MM.1S (cell line): ENCODE results near the gene ESPN.

ENCODE experiments used
- DNase-seq: peaks from one replicate; pipeline ENCODE4 v3.0.0-alpha.2; 2015
- H2AFZ ChIP-seq: fragments of 300-600 bp; sonication (generic); 2 replicates; pipeline ENCODE4 v1.6.0; 2016; ENCODE audit warnings: antibody characterized with exemption, low read length
- H3F3A ChIP-seq: fragments of 300-600 bp; sonication (generic); 2 replicates; pipeline ENCODE4 v1.6.1; 2016; ENCODE audit warnings: mild to moderate bottlenecking, antibody characterized with exemption, low read length, moderate library complexity, mixed read lengths; ENCODE audit not compliant: insufficient read depth
- H3K27ac ChIP-seq: fragments of 300-600 bp; sonication (generic); 2 replicates; pipeline ENCODE4 v1.5.1; 2016; ENCODE audit warnings: mild to moderate bottlenecking, low read length
- H3K27me3 ChIP-seq: fragments of 300-600 bp; sonication (generic); replicated peaks from 2 replicates; pipeline ENCODE4 v1.6.0; 2016; ENCODE audit warnings: low read length; ENCODE audit not compliant: insufficient read depth
- H3K36me3 ChIP-seq: fragments of 300-600 bp; sonication (generic); replicated peaks from 2 replicates; pipeline ENCODE4 v1.6.1; 2016; ENCODE audit warnings: mild to moderate bottlenecking, low read length, mixed read lengths; ENCODE audit not compliant: insufficient read depth
- H3K4me1 ChIP-seq: fragments of 300-600 bp; sonication (generic); 2 replicates; pipeline ENCODE4 v1.6.1; 2016; ENCODE audit warnings: low read length, mixed read lengths
- H3K4me2 ChIP-seq: fragments of 300-600 bp; sonication (generic); 2 replicates; pipeline ENCODE4 v1.6.0; 2016; ENCODE audit warnings: low read depth, low read length
- H3K4me3 ChIP-seq: fragments of 300-600 bp; sonication (generic); 2 replicates; pipeline ENCODE4 v1.5.1; 2016; ENCODE audit warnings: low read length, mixed read lengths
- H3K79me2 ChIP-seq: fragments of 300-600 bp; sonication (generic); 2 replicates; pipeline ENCODE4 v1.6.1; 2016; ENCODE audit warnings: mixed run types, low read length, mixed read lengths
- H3K9ac ChIP-seq: fragments of 300-600 bp; sonication (generic); 2 replicates; pipeline ENCODE4 v1.6.1; 2016; ENCODE audit warnings: low read length, mixed read lengths
- H3K9me2 ChIP-seq: fragments of 300-600 bp; sonication (generic); replicated peaks from 2 replicates; pipeline ENCODE4 v1.6.1; 2016; ENCODE audit warnings: mild to moderate bottlenecking, low read length, mixed read lengths; ENCODE audit not compliant: insufficient read depth
- H3K9me3 ChIP-seq: fragments of 300-600 bp; sonication (generic); replicated peaks from 2 replicates; pipeline ENCODE4 v1.6.1; 2016; ENCODE audit warnings: mild to moderate bottlenecking, low read length, mixed read lengths; ENCODE audit not compliant: insufficient read depth
- H4K20me1 ChIP-seq: fragments of 300-600 bp; sonication (generic); 2 replicates; pipeline ENCODE4 v1.6.1; 2016; ENCODE audit warnings: mild to moderate bottlenecking, low read length, moderate library complexity, mixed read lengths; ENCODE audit not compliant: insufficient read depth
- EZH2 ChIP-seq: fragments of 300-600 bp; sonication (generic); optimal IDR thresholded peaks from 2 replicates; pipeline ENCODE3; 2017; ENCODE audit warnings: low read depth, mild to moderate bottlenecking, antibody characterized with exemption, low read length, mixed read lengths
- EZH2phosphoT487 ChIP-seq: fragments of 300-600 bp; sonication (generic); IDR thresholded peaks from 2 replicates; pipeline ENCODE4 v1.6.1; 2018; ENCODE audit warnings: antibody characterized with exemption, low read length
- TF ChIP-seq, protein P1 (sequence below): fragments of 300-600 bp; sonication (generic); IDR thresholded peaks from 2 replicates; pipeline ENCODE4 v1.5.1; 2016; ENCODE audit warnings: antibody characterized with exemption, low read length, mixed read lengths

Gene ESPN

DNA sequence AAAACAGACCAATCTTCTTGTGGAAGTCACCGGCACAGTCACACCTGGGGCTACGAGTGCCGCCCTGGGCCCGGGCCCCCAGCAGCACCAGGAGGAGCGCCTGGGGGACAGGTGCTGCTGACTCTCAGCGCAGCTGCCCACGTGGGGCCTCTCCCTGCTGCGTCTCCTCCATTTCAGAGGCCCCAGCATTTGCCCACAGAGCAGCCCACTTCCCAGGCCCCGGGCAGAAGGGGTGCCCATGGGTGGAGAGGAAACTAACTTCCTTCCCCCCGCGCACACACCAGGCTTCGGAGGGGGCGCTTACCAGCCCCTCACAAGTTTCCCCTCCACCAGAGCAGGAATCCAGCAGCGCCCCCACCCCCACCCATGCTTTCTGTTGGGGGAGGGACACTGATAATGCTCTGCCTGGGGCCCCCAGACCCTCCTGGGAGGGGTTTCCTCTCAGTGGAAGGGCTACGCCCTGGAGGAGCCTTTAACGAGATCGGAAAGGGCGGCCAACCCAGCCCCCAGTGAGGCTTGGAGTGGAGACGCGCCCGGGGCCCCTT, 41.0 kb downstream of the ESPN start:
- Histone ChIP-seq H3K4me1 (no peaks in the 10 kb centered on the region), H4K20me1 (no peaks in the 10 kb centered on the region), H3K9me2 (no peaks in the 10 kb centered on the region), H3K9ac (no peak overlapping the region), H2AFZ (no peak overlapping the region), H3K27me3 (peaks cover 80% of the 10 kb centered on the region), H3K4me2 (no peak overlapping the region), H3K27ac (no peak overlapping the region), H3K79me2 (no peaks in the 10 kb centered on the region), H3K9me3 (no peaks in the 10 kb centered on the region), H3K4me3 (no peak overlapping the region), H3K36me3 (no peaks in the 10 kb centered on the region), H3F3A (no peaks in the 10 kb centered on the region)
- no peak for DNase-seq
- no peak for TF ChIP-seq EZH2
- TF ChIP-seq, protein P1, sequence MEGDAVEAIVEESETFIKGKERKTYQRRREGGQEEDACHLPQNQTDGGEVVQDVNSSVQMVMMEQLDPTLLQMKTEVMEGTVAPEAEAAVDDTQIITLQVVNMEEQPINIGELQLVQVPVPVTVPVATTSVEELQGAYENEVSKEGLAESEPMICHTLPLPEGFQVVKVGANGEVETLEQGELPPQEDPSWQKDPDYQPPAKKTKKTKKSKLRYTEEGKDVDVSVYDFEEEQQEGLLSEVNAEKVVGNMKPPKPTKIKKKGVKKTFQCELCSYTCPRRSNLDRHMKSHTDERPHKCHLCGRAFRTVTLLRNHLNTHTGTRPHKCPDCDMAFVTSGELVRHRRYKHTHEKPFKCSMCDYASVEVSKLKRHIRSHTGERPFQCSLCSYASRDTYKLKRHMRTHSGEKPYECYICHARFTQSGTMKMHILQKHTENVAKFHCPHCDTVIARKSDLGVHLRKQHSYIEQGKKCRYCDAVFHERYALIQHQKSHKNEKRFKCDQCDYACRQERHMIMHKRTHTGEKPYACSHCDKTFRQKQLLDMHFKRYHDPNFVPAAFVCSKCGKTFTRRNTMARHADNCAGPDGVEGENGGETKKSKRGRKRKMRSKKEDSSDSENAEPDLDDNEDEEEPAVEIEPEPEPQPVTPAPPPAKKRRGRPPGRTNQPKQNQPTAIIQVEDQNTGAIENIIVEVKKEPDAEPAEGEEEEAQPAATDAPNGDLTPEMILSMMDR = no peak
- no peak for TF ChIP-seq EZH2phosphoT487

DNA sequence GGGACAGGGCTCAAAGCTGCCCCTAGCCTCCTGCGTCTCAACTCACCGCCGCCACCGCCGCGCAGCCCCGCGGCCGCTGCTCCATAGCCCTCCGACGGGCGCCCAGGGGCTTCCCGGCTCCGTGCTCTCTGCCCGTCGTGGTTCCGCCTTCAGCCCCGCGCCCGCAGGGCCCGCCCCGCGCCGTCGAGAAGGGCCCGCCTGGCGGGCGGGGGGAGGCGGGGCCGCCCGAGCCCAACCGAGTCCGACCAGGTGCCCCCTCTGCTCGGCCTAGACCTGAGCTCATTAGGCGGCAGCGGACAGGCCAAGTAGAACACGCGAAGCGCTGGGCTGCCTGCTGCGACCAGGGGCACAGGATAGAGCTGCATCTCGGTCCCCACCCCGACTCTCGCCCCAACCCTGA, 41.4 kb downstream of the ESPN start, which contains the start of gene TNFRSF25:
Gene TNFRSF25, minus strand, starts transcription at position 151 of the 400 bp plus-strand sequence. Its CDS starts 66 bp downstream, at position 85.
- Histone ChIP-seq H3K9me3 (no peaks in the 10 kb centered on the region), H3K4me2 (no peak within 1 kb of the TSS), H3K36me3 (no peaks in the 10 kb centered on the region)

DNA sequence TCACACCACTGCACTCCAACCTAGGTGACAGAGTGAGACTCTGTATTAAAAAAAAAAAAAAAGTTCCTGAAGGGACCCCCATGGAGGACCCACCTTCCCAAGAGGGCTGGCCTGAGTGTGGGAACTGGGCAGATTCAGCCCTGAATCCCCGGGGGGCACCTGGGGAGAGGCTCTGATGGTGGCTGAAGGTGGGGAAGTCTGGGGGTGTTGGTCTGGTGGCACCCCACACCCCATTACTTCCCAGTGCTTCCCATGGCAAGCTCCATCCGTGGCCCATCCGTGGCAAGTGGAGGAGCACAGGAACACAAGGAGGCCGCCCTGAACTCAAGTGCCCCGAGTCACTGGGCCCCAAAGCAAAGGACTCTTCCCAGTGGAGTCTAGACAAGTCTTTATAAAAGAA, 42.2 kb downstream of the ESPN start:
- no peaks in the 10 kb centered on the region for H3K36me3 ChIP-seq
- H3K9me3 ChIP-seq = no peaks in the 10 kb centered on the region
- H4K20me1 ChIP-seq = no peaks in the 10 kb centered on the region
- H3K4me3 ChIP-seq = no peak overlapping the region
- no peaks in the 10 kb centered on the region for H3K79me2 ChIP-seq
- H3K9ac ChIP-seq = no peak overlapping the region
- no peak overlapping the region for H3K4me2 ChIP-seq
- no peak overlapping the region for H2AFZ ChIP-seq
- TF ChIP-seq EZH2 (no peak), EZH2phosphoT487 (no peak)
- TF ChIP-seq, protein P1 = no peak
- DNase-seq = no peak
- no peaks in the 10 kb centered on the region for H3K9me2 ChIP-seq
- no peaks in the 10 kb centered on the region for H3K4me1 ChIP-seq
- no peak overlapping the region for H3K27ac ChIP-seq
- peaks cover 68% of the 10 kb centered on the region for H3K27me3 ChIP-seq
- H3F3A ChIP-seq = no peaks in the 10 kb centered on the region

More for the DNA sequence above, 41.4 kb downstream of the ESPN start, which contains the start of gene TNFRSF25:
- Histone ChIP-seq H3K9ac (no peak within 1 kb of the TSS), H3K4me3 (no peak within 1 kb of the TSS), H3K9me2 (no peaks in the 10 kb centered on the region), H3F3A (no peaks in the 10 kb centered on the region), H3K27ac (no peak within 1 kb of the TSS), H4K20me1 (no peaks in the 10 kb centered on the region), H2AFZ (no peak within 1 kb of the TSS), H3K4me1 (no peaks in the 10 kb centered on the region), H3K79me2 (no peaks in the 10 kb centered on the region), H3K27me3 (peaks cover 75% of the 10 kb centered on the region)
- TF ChIP-seq EZH2 = no peak
- TF ChIP-seq, protein P1 = no peak
- TF ChIP-seq EZH2phosphoT487 = no peak
- no peak for DNase-seq
